HG03135 (cell line): ENCODE results near the gene SLC6A5.

Experiments
- ATAC-seq: cut with Tn5 transposase; IDR thresholded peaks from one replicate; pipeline ENCODE4 v1.9.1; 2021; ENCODE audit warnings: mild to moderate bottlenecking, moderate library complexity; ENCODE audit not compliant: unreplicated experiment

Gene SLC6A5

DNA sequence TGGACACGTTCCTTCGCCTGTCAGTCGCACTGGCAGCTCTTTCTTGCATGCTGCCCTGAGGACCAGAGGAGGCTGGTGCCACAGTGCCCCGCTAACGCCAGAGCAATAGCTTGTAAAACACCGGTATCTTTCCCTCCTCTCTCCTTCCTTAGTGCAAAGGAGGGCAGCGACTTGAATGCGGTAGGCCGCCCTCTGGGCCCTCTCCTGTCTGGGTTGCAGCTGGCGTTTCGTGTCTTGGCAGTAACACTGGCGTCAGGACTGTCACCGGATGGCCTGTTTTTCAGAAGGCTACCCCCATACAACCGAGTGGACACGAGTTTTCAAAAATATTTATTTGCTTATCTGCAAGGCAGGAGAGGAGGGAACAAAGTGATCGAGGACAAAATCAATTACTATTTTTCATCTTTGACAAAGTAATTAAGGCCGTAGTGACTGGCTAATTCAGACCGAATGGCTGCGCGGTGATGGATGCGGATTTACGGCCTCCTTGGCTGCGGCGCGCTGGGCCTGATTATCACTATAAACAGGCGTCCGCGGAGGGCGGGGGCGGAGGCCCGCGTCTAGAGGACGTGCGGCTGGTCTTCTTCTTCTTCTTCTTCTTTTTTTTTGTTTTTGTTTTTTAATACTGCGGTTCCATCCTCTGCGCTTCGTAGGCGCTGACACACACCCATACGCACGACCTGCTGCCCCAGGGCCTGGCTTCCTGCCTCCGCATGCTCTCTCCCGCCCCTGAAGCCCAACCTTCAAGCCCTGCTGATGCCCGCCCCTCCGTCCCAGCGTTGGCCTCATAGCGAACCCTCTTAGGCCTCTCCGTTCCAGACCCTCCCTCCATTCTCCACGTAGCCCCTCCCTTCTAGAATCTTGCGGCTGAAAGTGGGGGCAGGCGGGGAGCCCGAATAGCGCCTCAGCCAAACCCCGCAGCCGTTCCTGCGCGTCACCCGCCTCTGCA, 2.9 kb upstream of the SLC6A5 start:
- no peak for ATAC-seq

DNA sequence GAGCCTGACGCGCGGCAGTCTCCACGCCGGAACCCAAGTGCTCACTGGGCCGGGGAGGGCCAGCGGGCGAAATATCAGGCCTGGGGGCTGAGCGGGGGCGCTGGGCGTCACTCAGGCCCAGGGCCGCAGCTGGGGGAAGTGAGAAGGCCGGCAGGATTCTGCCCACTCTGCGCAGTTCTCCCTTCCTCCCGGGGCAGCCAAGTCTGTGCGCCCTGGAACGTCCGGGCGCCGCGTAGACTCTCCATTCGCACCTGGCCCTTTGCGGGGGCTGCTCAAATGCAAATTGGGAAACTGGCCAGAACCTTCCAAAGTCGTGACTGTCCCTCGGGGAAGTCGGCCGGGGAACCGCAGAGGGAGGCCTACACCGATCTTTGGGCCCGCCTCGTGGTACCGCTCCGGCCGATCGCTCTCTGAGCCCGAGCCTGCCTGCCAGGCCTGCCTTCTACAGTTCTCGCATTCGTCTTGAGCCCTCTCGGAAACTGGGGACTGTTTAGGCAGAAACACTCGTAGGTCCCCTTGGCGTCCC, 2.2 kb upstream of the SLC6A5 start:
- no peak for ATAC-seq

DNA sequence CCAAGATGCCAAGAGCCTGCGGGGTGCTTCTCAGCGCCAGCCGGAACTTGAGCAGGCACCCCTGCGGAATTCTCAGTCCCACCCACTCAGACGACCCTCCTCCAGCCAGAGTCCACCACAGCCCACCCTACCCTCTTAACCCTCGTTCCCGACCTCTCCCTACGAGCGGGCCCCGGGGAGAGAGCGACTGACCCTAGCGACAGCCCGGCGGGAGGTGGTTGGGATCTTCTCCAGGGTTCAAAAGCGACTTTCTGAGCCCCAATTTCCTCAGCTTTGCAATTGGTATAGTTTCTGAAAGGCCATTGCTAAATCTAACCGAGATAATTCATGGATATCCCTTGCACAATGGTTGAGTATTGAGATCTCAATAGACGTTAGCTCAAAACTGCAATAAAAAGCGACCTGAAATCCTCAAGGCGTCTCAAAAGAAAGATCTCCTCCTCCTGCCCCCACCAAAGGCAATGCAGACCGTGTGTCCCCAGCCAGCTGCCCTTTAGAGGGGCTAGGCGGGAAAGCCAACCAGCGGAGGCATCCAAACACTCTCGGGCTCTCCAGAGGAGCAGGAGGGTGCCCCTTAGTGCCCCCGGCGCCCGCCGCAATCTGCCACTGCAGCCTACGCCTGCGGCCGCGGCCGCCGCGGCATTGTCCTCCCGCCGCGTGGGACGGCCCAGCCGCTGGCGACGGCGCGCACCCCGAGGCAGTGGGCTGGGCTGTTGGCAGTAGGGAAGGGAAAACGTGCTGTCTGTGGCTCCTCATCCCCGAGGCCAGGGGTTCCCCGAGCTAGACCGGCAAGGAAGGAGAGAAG, 1.5 kb upstream of the SLC6A5 start:
- ATAC-seq = no peak

DNA sequence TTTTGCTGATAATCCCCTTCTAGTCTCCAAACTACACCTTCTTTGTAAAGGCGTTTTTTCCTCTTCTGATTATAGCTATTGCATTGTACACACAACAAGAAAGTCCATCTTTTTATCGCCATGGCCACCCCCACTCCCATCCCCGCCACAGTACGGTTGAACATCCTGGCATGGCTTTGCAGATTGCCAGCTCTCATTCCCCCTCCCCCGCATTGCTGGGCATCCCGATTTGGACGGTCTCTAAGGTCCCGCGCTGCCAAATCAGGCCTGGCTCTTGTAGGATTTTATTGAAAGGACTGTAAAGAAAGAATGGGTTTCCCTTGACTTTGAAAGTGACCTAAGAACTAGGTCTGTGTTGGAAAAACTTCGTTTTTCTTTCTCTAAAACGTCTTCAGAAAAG, 916 bp upstream of the SLC6A5 start:
- no peak for ATAC-seq

DNA sequence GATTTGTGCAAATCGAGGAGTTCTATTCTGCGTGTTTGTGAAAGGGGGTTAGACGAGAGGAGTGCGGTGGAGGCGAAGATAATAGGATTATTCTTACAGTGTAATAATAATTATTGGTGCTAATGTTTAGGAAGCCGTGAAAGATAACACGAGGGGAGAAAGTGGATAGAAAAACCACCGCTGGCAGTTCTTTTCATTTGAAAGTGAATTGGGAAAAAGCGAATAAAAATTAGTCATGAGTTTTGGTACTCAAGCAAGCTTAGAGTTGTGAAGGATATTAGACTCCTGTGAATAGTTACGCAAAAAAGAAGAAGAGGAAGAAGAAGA, 575 bp downstream of the SLC6A5 start:
- no peak for ATAC-seq

DNA sequence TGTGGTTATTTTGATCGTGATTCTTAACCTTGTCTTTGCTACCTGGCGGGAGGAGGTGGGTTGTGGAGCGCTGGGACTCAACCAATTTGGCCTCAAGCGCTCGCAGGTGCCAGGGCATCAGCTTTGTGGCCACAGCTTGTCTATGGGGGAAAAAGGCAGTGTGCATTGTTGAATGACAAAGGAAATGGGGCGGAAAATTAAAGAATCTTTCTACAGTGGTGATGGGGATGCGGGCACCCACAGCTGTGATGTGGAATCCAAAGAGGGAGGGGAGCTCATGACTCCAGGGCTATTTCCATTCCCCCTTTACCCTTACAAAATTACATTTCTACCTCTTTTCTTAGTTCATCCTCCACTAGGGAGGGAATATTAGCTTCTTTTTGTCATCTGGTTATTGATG, 1.1 kb downstream of the SLC6A5 start:
- no peak for ATAC-seq

DNA sequence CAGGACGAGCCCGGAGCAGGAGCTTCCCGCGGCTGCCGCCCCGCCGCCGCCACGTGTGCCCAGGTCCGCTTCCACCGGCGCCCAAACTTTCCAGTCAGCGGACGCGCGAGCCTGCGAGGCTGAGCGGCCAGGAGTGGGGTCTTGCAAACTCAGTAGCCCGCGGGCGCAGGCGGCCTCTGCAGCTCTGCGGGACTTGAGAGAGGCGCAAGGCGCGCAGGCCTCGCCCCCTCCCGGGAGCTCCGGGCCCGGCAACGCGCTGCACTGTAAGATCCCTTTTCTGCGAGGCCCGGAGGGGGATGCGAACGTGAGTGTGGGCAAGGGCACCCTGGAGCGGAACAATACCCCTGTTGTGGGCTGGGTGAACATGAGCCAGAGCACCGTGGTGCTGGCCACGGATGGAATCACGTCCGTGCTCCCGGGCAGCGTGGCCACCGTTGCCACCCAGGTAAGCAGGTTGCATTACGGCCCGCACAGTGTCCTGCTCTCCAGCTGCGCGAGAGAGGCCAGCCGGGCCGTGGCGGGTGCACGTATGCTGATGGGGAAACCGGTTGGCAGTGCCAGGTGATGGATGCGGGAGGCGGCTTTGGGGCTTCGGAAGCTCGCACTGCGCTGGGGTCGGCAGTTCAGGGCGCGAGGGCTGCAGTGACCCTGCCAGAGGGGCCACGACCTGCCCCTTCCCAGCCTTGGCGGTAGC, 2.0 kb downstream of the SLC6A5 start:
- no peak for ATAC-seq

DNA sequence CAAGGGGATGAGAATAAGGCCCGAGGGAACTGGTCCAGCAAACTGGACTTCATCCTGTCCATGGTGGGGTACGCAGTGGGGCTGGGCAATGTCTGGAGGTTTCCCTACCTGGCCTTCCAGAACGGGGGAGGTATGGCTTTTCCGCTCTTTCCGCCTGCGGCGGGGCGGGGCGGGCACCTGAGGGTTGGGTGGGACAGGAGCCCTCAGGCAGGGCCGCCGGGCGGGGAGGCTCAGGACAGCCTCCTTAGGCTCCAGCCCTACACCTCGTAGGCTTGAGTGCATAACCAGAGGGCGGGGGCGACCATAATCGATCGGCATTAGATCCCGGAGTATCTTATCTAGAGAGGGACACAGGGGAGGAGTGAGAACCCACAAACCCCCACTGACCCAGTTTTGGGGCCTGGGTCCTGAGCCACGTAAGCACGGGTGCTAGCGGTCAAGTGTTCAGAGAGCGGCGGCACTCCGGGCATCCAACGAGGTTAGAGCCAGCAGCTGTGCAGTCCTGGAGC, 4.9 kb downstream of the SLC6A5 start:
- no peak for ATAC-seq

DNA sequence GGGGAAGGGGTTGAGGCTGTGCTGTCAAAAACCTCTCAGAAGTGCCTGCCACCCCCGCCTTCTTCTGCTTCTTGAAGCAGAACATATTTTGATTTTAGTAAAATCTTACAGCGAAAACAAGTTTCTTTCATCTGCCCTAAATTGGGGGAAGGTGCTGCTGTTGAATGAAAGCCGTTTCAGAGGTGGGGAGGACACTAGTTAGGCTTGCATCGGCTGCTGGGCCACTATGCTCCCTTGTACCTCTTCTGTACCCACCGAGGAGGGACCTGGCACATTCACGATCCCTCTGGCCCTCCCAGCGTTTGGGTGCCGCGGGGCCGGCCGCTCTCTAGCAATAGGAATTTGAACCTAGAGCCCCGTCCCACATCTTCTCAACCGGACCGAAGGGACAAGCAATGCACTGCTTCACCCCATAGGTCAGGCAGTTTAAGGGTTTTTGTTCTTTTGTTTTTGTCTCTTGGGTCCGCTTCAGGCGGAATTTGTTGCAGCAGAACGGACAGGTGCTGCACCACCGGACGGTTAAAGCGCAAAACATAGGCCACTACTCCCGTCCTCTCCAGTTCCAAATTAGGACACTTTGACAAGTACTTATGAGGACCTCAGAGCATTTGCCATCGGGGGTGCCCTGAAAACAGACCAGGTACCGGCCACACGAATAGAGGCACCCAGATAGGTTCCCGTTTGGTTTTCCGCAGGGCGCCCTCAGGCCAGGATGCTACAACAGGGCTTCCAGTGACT, 5.6 kb downstream of the SLC6A5 start:
- ATAC-seq = no peak

DNA sequence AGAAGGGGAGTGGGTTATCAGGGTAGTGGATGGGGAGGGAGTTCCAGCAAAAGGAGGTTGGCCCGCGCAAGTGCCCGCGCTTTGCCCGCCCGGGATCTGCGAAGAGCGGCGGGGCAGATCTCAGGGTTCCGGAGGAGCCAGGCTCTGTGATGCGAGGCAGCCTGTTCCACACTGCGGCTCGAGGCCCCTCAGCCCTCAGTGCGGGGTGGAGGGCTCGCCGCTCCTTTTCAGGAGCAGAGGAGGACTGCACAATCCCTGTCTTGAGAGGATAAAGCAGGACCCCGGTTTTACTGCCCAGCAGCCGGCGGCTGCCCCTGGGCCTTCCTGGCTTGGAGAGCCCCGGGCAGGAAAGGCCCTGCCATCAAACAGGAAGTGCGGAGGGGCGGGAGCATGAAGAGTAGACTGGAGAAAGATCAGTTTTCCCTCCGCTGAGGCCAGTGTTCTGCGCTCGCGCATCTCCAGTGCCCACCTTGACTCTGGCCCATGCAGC, 6.2 kb downstream of the SLC6A5 start:
- no peak for ATAC-seq

DNA sequence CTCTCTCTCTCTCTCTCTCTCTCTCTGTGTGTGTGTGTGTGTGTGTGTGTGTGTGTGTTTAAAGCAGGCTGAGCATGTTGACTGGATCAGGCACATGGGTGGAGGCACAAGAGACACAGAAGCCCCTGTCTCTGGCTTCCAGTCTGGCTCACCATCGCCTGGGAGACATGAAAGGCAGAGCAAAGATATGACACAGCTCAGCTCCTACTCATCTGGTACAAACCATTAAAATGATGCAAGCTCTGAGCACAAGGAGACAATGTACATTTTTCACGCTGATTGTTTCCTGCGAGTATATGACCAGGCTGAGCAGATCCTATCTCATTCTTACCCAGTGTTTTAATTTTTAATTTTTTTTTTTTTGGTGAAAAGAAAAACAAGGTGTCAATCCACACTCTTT, 9.5 kb downstream of the SLC6A5 start:
- no peak for ATAC-seq

DNA sequence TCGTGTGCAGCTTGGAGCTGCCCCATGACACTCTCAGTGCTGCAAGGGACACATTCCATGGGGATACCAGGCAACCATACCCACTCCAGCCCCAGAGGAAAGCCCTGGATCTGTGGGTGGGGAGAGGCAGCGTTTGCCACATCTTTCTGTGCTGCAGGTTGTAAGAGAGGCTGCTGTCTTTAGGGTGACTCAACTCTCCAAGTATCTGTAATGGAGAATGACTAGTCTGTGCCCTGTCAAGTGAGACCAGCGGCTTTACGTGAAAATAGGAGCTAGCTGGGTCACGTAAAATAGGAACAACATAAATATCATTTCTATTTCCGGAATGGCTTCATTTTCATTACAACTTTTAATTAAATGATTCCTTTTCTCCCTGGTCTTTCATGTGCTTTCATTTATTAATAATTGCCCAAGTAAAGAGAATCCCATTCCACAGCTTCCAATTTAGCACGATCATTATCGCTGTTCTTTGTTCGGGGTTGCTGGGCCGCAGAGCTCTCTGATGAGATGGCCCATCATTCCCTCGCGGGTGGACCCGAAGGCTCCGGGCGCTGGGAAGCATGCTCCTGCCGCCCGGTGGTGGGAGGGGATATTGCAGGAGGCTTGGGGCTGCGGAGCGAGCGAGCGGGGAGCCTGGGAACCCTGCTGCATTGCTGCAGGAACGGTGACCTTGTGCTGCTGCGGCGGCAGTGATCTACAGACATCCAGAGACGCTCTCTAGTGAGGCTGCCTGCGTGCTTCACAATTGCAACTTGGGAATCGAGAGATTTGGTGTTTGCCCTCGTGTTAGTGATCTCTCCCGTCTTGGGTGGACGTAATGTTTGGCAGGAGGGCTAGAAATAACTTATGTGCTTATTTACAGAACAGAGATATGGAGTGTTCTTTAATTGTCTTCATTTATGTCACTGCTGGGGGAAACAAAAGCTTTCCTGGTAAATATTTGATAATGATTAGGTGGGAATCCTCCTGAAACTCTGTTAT, 10.6 kb downstream of the SLC6A5 start:
- peak; percentile 93 for ATAC-seq

DNA sequence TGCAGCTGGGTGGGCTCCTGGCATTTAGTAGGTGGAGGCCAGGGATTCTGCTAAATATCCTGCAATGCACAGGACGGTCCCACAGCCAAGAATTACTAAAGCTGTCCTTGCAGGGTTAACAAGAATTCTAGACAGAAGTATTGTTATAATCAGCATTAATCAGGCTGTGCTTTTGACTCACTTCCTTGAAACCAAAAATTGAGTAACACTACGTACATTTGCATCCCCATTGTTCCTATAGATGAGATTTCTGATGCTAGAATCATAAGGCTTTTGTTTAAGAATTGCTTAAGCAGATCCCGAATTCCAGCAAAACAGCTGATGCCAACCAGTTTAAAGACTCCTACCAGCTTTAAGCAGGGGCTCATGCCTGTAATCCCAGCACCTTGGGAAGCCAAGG, 11.4 kb downstream of the SLC6A5 start:
- ATAC-seq = no peak

DNA sequence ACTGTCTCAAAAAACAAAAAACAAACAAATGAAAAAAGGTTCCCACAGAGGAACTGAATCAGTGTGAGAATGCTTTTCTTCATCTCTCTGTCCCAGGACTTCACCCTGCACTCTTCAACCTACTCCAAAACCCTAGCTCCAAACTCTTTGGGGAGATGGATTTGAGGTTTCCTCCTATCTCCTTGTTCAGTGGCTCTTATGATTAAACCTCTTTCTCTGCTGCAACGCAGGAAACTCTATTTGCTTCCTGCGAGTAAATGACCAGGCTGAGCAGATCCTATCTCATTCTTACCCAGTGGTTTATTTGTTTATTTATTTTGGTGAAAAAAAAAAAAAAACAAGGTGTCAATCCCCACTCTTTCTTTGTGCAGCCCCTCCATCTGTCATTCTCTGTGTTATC, 12.0 kb downstream of the SLC6A5 start:
- ATAC-seq = no peak

DNA sequence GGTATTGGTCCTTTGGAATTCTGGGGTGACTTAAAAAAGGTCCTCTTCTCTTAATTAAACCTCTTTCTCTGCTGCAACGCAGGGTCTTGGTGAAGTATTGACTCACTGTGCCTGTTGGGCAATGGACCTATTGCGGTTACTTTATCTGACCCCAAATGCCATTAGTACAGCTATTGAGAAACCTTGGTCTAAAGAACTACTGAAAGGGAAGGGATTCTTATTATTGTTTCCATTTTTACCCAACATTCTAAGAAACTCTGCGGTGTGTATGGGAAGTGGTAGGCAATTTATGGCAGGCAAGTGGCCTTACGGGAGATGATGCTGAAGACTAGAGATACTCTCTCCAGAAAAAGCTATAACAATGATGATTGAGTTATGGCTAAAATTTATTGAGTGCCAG, 12.5 kb downstream of the SLC6A5 start:
- ATAC-seq = no peak

DNA sequence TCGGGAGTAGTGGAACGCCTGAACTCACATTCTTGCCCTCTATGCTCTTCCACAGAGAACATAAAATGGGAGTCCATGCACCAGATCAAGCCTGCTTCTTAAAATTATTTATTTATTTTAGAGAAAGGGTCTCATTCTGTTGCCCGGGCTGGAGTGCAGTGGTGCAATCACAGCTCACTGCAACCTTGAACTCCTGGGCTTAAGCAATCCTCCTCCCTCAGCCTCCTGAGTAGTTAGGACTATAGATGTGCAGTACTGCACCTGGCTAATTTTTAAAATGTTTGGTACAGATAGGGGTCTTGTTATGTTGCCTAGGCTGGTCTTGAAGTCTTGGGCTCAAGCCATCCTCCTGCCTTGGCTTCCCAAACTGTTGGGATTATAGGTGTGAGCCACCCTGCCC, 13.0 kb downstream of the SLC6A5 start:
- no peak for ATAC-seq

DNA sequence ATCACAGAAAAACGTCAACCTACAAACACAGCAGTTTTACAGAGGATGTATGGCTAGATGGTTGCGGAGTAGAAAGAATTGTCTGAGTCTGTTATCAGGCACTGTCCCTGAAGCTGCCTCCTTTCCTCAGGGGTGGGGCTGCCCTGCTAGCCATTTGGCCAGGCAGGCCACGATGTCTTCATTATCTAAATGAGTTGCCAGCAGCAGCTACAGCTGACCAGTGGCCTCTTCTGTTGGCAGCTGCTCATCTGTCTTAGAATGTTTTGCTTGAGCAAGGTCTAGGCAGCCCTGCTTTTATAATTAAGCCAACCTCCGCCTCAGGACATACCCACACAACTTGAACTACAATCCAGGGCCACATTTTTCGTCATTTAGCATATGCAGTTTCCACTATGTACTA, 17.5 kb downstream of the SLC6A5 start:
- no peak for ATAC-seq

DNA sequence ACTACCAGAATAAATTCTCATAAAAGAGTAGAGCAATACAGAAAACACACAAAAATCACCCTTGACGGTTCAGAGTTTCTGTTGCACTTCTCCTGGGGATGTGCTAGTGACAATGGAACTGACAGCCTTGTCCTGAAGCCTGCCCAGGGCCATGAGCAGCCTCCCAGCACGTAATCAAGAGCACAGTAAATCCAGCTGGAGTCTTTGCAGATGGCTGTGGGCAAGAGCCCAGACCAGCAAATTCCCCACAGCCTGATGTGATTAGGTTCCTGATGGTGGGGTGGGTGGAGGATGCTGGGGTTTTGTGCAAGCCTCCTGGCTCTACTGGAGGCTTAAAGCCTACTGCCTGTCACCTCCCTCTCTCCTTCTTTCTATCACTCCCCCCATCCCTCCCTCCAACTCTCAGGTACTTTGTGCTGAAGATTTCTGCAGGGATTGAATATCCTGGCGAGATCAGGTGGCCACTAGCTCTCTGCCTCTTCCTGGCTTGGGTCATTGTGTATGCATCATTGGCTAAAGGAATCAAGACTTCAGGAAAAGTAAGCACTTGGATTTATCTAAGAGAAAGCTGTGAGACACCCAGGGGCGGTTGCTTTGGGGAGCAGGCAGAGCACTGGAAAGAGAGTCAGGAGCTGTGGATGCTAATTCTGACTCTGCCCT, 18.1 kb downstream of the SLC6A5 start:
- ATAC-seq = no peak

DNA sequence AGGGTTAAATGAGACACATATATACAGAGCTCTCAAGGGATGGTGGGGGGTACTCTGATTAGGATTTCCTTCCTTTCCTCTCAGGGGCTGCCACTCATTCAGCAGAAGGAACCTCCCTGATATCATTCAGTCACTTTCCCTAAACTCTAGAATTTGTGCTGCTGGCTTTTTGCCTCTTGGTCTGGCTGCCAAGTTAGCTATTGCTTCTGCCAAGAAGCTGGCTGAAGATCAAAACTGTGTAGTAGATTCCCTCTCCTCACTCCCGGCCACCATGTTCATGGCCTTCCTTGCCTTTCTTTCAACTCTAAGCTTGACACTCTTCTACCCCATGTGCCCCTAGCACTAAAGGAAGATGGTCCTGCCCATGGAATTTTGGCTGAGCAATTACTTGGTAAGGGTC, 18.7 kb downstream of the SLC6A5 start:
- no peak for ATAC-seq
